ENCODE measurements around the gene ZNF569.

ZNF569 gene

DNA sequence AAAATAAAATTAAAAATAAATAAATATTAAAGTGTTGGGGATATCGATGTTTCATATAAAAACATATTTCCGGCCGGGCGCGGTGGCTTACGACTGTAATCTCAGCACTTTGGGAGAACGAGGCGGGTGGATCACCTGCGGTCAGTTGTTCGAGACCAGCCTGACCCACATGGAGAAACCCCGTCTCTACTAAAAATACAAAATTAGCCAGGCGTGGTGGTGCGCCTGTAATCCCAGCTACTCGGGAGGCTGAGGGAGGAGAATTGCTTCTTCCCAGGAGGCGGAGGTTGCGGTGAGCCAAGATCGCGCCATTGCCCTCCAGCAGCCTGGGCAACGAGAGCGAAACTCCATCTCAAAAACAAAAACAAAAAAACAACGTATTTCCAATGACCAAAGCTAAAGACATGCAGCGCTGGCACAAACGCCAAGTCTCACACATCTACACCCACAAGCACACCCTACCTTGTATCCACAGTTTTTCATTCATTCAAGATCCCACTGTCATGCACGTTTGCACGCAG, 907 bp downstream of the ZNF569 start:
- Histone ChIP-seq H3K27ac (replicated peaks) (peak overlapping the region; percentile 96), H3K4me3 (replicated peaks; ENCODE audit: insufficient read depth, low read length) (peak overlapping the region; percentile 72), H3K27me3 (ENCODE audit: insufficient read depth, poor library complexity, severe bottlenecking) (no peaks in the 10 kb centered on the region)
- peak in 1 of 2 experiments; percentile 13 for DNase-seq (ENCODE audit: low read depth in 1 of 2, low spot score in 1 of 2)
- no peak for TF ChIP-seq REST (IDR thresholded peaks at IDR 0.05; ENCODE audit: insufficient replicate concordance, low read depth)
- no peak for TF ChIP-seq GABPA (IDR thresholded peaks at IDR 0.05; ENCODE audit: low read depth)
- no peak for TF ChIP-seq SPI1 (IDR thresholded peaks at IDR 0.05; ENCODE audit: borderline replicate concordance, low read depth)
- no peak for TF ChIP-seq CTCF (IDR thresholded peaks at IDR 0.05; ENCODE audit: insufficient read depth, low read length)
- no peak for TF ChIP-seq POLR2AphosphoS5 (IDR thresholded peaks at IDR 0.05; ENCODE audit: low read depth)

DNA sequence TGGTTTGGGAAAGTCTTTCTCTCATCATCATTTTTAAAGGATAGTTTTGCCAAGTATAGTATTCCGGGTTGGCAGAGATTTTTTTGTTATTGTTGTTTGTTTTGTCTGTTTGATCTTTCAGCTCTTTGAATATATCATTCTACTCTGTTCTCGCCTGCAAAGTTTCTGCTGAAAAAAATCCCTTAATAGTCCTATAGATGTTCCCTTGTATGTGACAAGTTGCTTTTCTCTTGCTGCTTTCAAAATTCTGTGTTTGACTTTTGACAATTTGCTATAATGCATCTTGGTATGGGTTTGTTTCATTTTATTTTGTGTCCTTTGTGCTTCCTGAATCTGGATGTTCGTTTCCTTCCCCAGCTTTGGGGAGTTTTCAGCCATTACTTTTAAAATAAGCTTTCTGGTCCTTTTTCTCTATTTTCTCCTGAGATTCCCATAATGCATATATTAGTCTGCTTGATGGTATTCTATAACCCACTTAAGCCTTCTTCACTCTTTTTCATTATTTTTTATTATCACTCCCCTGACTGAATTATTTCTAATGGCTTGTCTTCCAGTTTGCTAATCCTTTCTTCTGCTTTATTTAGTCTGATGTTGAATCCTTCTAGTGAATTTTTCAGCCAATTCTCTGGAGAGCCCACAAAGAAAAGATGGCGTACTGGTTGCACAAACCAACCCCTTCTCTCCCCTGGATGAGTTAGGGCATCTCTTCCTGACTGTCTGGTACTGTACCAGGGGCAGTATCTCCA, 14.6 kb downstream of the ZNF569 start:
- Histone ChIP-seq H3K4me3 (replicated peaks; ENCODE audit: insufficient read depth, low read length) (no peak overlapping the region), H3K27me3 (ENCODE audit: insufficient read depth, poor library complexity, severe bottlenecking) (no peaks in the 10 kb centered on the region), H3K27ac (replicated peaks) (no peak overlapping the region)
- TF ChIP-seq REST (IDR thresholded peaks at IDR 0.05; ENCODE audit: insufficient replicate concordance, low read depth) (no peak), CTCF (IDR thresholded peaks at IDR 0.05; ENCODE audit: insufficient read depth, low read length) (no peak), POLR2AphosphoS5 (IDR thresholded peaks at IDR 0.05; ENCODE audit: low read depth) (no peak), GABPA (IDR thresholded peaks at IDR 0.05; ENCODE audit: low read depth) (no peak), SPI1 (IDR thresholded peaks at IDR 0.05; ENCODE audit: borderline replicate concordance, low read depth) (no peak)
- DNase-seq (ENCODE audit: low read depth in 1 of 2, low spot score in 1 of 2), result no peak

DNA sequence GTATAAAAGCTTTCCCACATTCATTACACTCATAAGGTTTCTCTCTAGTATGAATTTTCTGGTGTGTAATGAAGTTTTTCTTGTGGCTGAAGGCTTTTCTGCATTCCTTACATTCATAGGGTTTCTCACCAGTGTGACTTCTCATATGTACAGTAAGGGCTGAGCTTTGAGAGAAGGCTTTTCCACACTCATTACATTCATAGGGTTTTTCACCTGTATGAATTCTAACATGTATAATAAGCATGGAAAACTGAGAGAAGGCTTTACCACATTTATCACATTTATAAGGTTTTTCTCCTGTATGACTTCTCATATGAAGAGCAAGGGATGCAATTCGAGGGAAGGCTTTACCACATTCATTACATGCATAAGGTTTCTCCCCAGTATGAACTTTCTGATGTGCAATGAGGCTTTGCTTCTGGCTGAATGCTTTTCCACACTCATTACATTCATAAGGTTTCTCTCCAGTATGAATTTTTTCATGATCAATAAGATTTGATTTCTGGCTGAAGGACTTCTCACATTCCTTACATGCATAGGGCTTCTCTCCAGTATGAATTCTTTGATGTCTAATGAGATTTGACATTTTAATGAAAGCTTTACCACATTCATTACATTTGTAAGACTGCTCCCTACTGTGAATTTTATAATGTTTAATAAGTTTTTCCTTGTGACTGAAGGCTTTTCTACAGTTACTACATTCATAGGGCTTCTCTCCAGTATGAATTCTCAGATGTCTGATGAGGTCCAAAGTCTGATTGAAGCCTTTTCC, 53.7 kb downstream of the ZNF569 start:
- no peak overlapping the region for H3K4me3 ChIP-seq (replicated peaks; ENCODE audit: insufficient read depth, low read length)
- H3K27me3 ChIP-seq (ENCODE audit: insufficient read depth, poor library complexity, severe bottlenecking), result no peaks in the 10 kb centered on the region
- H3K27ac ChIP-seq (replicated peaks), result no peak overlapping the region
- no peak for TF ChIP-seq REST (IDR thresholded peaks at IDR 0.05; ENCODE audit: insufficient replicate concordance, low read depth)
- no peak for TF ChIP-seq POLR2AphosphoS5 (IDR thresholded peaks at IDR 0.05; ENCODE audit: low read depth)
- no peak for TF ChIP-seq SPI1 (IDR thresholded peaks at IDR 0.05; ENCODE audit: borderline replicate concordance, low read depth)
- TF ChIP-seq GABPA (IDR thresholded peaks at IDR 0.05; ENCODE audit: low read depth), result no peak
- DNase-seq (ENCODE audit: low read depth in 1 of 2, low spot score in 1 of 2), result no peak

All from HL-60 (cell line).